ENCODE data around the gene HAUS7. TPM values are rescaled to one million over a fixed set of nuclear protein-coding genes. Genes with fewer than 3 reads are reported as not detected.

The HAUS7 gene
- total RNA-seq, 1 donor: 10.8 TPM

DNA sequence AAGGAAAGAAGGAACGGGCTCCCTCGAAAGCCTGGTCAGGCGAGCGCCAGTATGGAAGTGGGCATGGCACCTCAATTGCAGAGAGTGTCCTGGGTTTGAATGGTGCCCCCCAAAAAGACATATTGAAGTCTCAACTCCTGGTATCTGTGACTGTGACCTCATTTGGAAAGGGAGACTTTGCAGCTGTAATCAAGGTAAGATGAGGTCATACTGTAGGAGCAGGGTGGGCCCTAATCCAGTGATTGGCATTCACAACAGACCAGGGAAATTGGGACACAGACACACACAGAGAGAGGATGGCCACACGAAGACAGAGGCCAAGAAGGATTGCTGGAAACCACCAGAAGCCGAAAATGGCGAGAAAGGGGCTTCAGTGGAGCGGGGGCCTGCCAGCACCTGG lies 52.7 kb downstream of the HAUS7 start:
- DNase-seq (ENCODE audit: low read depth): no peak
- no peak for TF ChIP-seq CTCF (IDR thresholded peaks at IDR 0.05; ENCODE audit: insufficient read depth, low read depth, low read length)
- H3K4me3 ChIP-seq (ENCODE audit: low read depth, low read length): no peak overlapping the region

- no peak overlapping the region for H3K4me3 ChIP-seq (ENCODE audit: low read depth, low read length)
- DNase-seq (ENCODE audit: low read depth): peak; percentile 11
- no peak for TF ChIP-seq CTCF (IDR thresholded peaks at IDR 0.05; ENCODE audit: insufficient read depth, low read depth, low read length)
Observed at GRCh38 chrX:153416781-153417450, 53.5 kb downstream of the HAUS7 start.

GRCh38 chrX:153414856-153415510 lies 55.4 kb downstream of the HAUS7 start:
- peak; percentile 68 for DNase-seq (ENCODE audit: low read depth)

DNA sequence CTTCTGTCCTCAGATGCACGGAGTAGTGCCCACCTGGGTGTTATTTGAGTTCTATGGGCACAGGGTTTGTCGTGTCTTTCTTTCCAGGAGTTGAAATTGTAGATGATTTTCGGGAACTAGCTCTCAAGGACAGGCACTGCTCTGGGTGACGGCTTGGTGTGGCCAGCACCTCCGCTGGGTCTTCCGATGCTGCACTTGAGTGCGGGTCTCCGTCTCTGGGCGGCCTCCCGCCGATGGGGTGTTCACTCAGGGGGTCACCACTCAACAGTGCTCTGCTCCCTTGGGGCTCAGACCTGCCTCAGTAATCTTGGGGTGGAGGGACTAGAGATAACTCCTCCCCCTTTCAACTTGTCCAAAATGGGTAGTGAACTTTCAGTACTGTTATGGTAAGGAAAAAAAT lies 56.6 kb downstream of the HAUS7 start:
- no peak overlapping the region for H3K4me3 ChIP-seq (ENCODE audit: low read depth, low read length)
- DNase-seq (ENCODE audit: low read depth): no peak
- no peak for TF ChIP-seq CTCF (IDR thresholded peaks at IDR 0.05; ENCODE audit: insufficient read depth, low read depth, low read length)

More at GRCh38 chrX:153414856-153415510, 55.4 kb downstream of the HAUS7 start:
- TF ChIP-seq CTCF (IDR thresholded peaks at IDR 0.05; ENCODE audit: insufficient read depth, low read depth, low read length): no peak
- H3K4me3 ChIP-seq (ENCODE audit: low read depth, low read length): no peak overlapping the region

DNA sequence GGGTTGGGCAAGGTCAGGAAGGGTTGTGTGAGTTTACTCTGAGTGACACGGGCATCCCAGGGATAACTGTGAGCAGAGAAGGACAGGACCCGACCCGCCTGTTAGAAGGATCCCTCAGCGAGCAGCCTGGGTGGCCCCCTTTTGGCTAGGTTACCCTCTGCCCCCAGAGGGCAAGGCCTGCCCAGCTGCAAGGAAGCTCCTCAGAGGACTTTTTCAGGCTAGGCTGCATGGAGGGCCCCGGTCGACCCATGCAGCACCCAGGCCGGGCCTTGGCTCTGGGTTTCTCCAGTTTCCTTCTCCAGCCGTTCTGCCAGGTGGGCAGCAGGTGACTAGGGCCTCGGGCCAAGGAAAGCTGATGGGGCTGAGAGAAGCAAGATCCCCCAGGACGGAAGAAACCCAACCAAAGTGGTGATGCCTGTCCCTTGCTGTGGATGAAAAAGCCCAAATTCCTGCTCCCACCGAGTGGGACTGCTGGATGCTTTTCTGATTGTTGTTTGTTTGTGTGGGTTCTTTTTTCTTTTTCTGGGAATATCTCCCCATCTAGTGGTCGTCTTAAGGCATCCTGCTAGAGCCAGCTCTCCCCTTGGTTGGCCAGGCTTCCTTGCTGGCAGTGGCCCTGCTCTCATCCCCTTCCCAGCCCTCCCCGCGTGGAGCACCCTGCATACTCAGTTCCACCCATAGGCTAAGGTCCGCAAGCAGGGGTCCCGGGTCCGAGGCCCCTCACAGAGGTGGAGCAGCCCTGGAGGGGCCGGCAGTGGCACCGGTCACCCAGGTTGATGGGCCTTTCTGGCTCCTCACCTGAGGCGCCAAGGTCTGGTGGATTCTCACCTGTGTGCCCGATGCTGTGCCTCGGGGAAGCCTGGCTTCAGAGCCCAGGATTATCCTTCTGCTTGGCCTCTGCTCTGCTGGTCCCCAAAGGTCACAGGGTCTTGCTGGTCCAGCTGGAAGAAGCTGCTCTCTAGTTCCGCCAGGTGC lies 57.3 kb downstream of the HAUS7 start:
- H3K4me3 ChIP-seq (ENCODE audit: low read depth, low read length): no peak overlapping the region
- DNase-seq (ENCODE audit: low read depth): no peak
- TF ChIP-seq CTCF (IDR thresholded peaks at IDR 0.05; ENCODE audit: insufficient read depth, low read depth, low read length): no peak

- peak; percentile 7 for DNase-seq (ENCODE audit: low read depth)
- TF ChIP-seq CTCF (IDR thresholded peaks at IDR 0.05; ENCODE audit: insufficient read depth, low read depth, low read length): no peak
- H3K4me3 ChIP-seq (ENCODE audit: low read depth, low read length): peak overlapping the region; percentile 58
Observed at GRCh38 chrX:153411988-153412574, 58.3 kb downstream of the HAUS7 start.
